Fibroblast of skin of scalp (primary cell): ENCODE measurements around the gene FRMD4A.
"Not testable (repeated sequence)": the region's sequence is repeated elsewhere in the genome, so short reads cannot be mapped to it uniquely, and the experiment has no call there.

Experiments
- DNase-seq: peaks from one replicate; pipeline ENCODE4 v3.0.0-alpha.2; 2013

FRMD4A gene

GRCh38 chr10:13803566-13804554, 526.9 kb downstream of the FRMD4A start:
- DNase-seq, result no peak

- DNase-seq, result no peak
These were observed 528.8 kb downstream of the FRMD4A start for GRCh38 chr10:13801907-13802288.

- no peak for DNase-seq
These were observed 529.4 kb downstream of the FRMD4A start for GRCh38 chr10:13801156-13801906.

GRCh38 chr10:13797164-13797563, 533.6 kb downstream of the FRMD4A start:
- DNase-seq, result no peak

- DNase-seq, result no peak
These were observed 534.8 kb downstream of the FRMD4A start for GRCh38 chr10:13795653-13796555.

GRCh38 chr10:13794992-13795612, 535.6 kb downstream of the FRMD4A start:
- DNase-seq, result no peak

- no peak for DNase-seq
These were observed 538.7 kb downstream of the FRMD4A start for GRCh38 chr10:13792006-13792405.

GRCh38 chr10:13791483-13791882, 539.2 kb downstream of the FRMD4A start:
- DNase-seq, result no peak

- no peak for DNase-seq
These were observed 540.5 kb downstream of the FRMD4A start for GRCh38 chr10:13790196-13790595.

- DNase-seq, result no peak
These were observed 541.3 kb downstream of the FRMD4A start for GRCh38 chr10:13789448-13789829.

- DNase-seq, result peak; percentile 59
These were observed 541.8 kb downstream of the FRMD4A start for GRCh38 chr10:13788711-13789447.

GRCh38 chr10:13788320-13788600, 542.5 kb downstream of the FRMD4A start:
- DNase-seq, result peak; percentile 47

GRCh38 chr10:13787015-13787421, 543.7 kb downstream of the FRMD4A start:
- peak; percentile 25 for DNase-seq

GRCh38 chr10:13784067-13784466, 546.7 kb downstream of the FRMD4A start:
- DNase-seq, result peak; percentile 56

GRCh38 chr10:13779748-13780147, 551.0 kb downstream of the FRMD4A start:
- no peak for DNase-seq

GRCh38 chr10:13778693-13778960, 552.1 kb downstream of the FRMD4A start:
- not testable (repeated sequence) for DNase-seq

GRCh38 chr10:13776861-13777311, 553.8 kb downstream of the FRMD4A start:
- peak; percentile 44 for DNase-seq

- peak; percentile 88 for DNase-seq
These were observed 554.6 kb downstream of the FRMD4A start for GRCh38 chr10:13775786-13776775.

- DNase-seq, result no peak
These were observed 556.3 kb downstream of the FRMD4A start for GRCh38 chr10:13774303-13774893.
